ENCODE data around the gene NLE1. TPM values are rescaled to one million over a fixed set of nuclear protein-coding genes. Genes with fewer than 3 reads are reported as not detected.

Gene NLE1
- polyA plus RNA-seq, 1 donor from 2014 or later = 30.8 TPM

GRCh38 chr17:35088356-35088880, 53.7 kb downstream of the NLE1 start:
- Histone ChIP-seq H3K27ac (ENCODE audit: low read length) (peak overlapping the region; percentile 39), H2AFZ (ENCODE audit: low read depth, low read length) (peak overlapping the region; percentile 60), H3K79me2 (replicated peaks; ENCODE audit: insufficient read depth, low read length) (peaks cover 16% of the 10 kb centered on the region), H3F3A (ENCODE audit: insufficient read depth, low read length, poor library complexity, severe bottlenecking) (no peaks in the 10 kb centered on the region), H3K4me2 (ENCODE audit: low read length) (peak overlapping the region; percentile 94), H3K27me3 (ENCODE audit: insufficient read depth, low read depth, low read length) (no peaks in the 10 kb centered on the region), H3K4me3 (ENCODE audit: low read length) (peak overlapping the region; percentile 96), H4K20me1 (ENCODE audit: insufficient read depth) (no peaks in the 10 kb centered on the region), H3K9me3 (ENCODE audit: low read length) (no peaks in the 10 kb centered on the region), H3K9me2 (ENCODE audit: insufficient read depth, low read length) (no peaks in the 10 kb centered on the region), H3K36me3 (ENCODE audit: insufficient read depth, low read length) (no peaks in the 10 kb centered on the region), H3K9ac (ENCODE audit: low read length) (peak overlapping the region; percentile 80)
- TF ChIP-seq POLR2AphosphoS5 (IDR thresholded peaks at IDR 0.05) = no peak
- TF ChIP-seq TAF1 (IDR thresholded peaks at IDR 0.05; ENCODE audit: low read depth) = peak; percentile 48
- no peak for TF ChIP-seq MXI1 (conservative IDR thresholded peaks at IDR 0.05; ENCODE audit: poor library complexity, severe bottlenecking)
- no peak for TF ChIP-seq RAD21 (conservative IDR thresholded peaks at IDR 0.05)
- TF ChIP-seq EZH2 (IDR thresholded peaks at IDR 0.05; ENCODE audit: borderline replicate concordance, insufficient read depth, low read length, poor library complexity, severe bottlenecking) = no peak
- peak; percentile 18 for TF ChIP-seq REST (IDR thresholded peaks at IDR 0.05; ENCODE audit: borderline replicate concordance)
- TF ChIP-seq CTCF (IDR thresholded peaks at IDR 0.05; ENCODE audit: poor library complexity, severe bottlenecking) = peak; percentile 31
- no peak for TF ChIP-seq EP300 (conservative IDR thresholded peaks at IDR 0.05; ENCODE audit: poor library complexity, severe bottlenecking)

- TF ChIP-seq CTCF (IDR thresholded peaks at IDR 0.05; ENCODE audit: poor library complexity, severe bottlenecking) (no peak), POLR2AphosphoS5 (IDR thresholded peaks at IDR 0.05) (no peak), TAF1 (IDR thresholded peaks at IDR 0.05; ENCODE audit: low read depth) (no peak), EZH2 (IDR thresholded peaks at IDR 0.05; ENCODE audit: borderline replicate concordance, insufficient read depth, low read length, poor library complexity, severe bottlenecking) (no peak), REST (IDR thresholded peaks at IDR 0.05; ENCODE audit: borderline replicate concordance) (no peak), RAD21 (conservative IDR thresholded peaks at IDR 0.05) (no peak), EP300 (conservative IDR thresholded peaks at IDR 0.05; ENCODE audit: poor library complexity, severe bottlenecking) (no peak), MXI1 (conservative IDR thresholded peaks at IDR 0.05; ENCODE audit: poor library complexity, severe bottlenecking) (no peak), SMC3 (conservative IDR thresholded peaks at IDR 0.05; ENCODE audit: poor library complexity) (no peak)
Observed at GRCh38 chr17:35087731-35088355, 54.3 kb downstream of the NLE1 start.

More at GRCh38 chr17:35087731-35088355, 54.3 kb downstream of the NLE1 start:
- H2AFZ ChIP-seq (ENCODE audit: low read depth, low read length) = peak overlapping the region; percentile 60
- H3K4me2 ChIP-seq (ENCODE audit: low read length) = peak overlapping the region; percentile 94
- H3K27me3 ChIP-seq (ENCODE audit: insufficient read depth, low read depth, low read length) = no peaks in the 10 kb centered on the region
- H3K4me3 ChIP-seq (ENCODE audit: low read length) = peak overlapping the region; percentile 96
- H3K9me3 ChIP-seq (ENCODE audit: low read length) = no peaks in the 10 kb centered on the region
- no peaks in the 10 kb centered on the region for H3K9me2 ChIP-seq (ENCODE audit: insufficient read depth, low read length)
- no peaks in the 10 kb centered on the region for H3K36me3 ChIP-seq (ENCODE audit: insufficient read depth, low read length)
- H3K9ac ChIP-seq (ENCODE audit: low read length) = peak overlapping the region; percentile 80
- no peaks in the 10 kb centered on the region for H3F3A ChIP-seq (ENCODE audit: insufficient read depth, low read length, poor library complexity, severe bottlenecking)
- peak overlapping the region; percentile 39 for H3K27ac ChIP-seq (ENCODE audit: low read length)
- no peaks in the 10 kb centered on the region for H4K20me1 ChIP-seq (ENCODE audit: insufficient read depth)
- peaks cover 16% of the 10 kb centered on the region for H3K79me2 ChIP-seq (replicated peaks; ENCODE audit: insufficient read depth, low read length)

Measured in neural cell (in vitro differentiated cells).